ENCODE results near the gene MMS22L.

The MMS22L gene

GRCh38 chr6:97145691-97146090 lies 137.3 kb downstream of the MMS22L start:
- DNase-seq (ENCODE audit: low spot score), result no peak

DNA sequence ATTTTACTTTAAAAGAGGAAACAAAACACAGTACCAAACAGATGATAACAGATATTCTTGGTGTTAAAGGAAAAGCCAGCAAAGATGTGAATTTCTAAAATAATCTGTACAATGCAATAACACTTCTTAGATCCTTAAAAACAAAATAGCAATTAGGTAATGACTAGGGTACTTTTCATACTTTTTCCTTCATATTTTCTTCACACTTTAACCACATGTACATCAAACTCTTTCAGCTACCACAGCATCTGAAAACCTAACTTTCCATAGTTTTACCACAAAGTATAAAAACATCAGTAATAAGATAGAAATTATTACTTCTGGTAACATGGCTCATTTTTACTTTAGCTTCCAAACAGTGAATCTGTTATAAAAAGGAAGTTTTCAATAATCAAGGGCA lies 141.3 kb downstream of the MMS22L start:
- DNase-seq (ENCODE audit: low spot score), result no peak

GRCh38 chr6:97138581-97138980 lies 144.4 kb downstream of the MMS22L start:
- no peak for DNase-seq (ENCODE audit: low spot score)

DNA sequence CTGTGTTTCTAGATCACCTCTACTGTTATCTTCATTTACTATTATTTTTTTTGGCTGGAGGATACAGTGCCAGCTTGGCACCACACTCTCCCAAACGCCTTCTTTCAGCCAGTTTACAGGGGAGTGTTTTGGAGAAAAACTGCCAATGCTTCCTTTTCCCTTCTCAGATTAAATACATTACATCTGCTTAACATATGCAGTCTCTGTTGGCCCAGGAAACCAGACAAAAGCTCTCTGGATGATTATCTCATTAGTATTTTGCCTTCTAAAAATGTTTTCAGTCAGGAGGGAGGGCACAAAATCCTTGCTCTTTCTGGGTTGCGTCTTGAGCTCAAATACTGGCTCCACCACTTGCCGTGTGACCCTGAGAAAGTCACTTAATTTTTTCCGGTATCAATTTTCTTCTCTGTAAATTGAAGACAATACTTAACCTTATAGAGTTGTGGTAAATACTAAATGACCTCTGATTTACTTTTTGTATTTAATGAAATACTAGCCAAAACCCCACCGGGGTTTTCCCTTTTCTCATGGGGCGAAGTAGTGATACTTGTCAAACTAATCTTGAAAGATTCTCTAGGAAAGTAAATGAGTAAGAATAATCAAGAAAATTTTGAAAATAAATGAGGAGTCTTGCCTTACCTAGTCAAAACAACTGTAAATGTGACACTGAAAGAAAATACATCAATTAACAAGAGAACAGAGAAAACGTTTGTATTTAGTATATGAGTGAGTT lies 146.2 kb downstream of the MMS22L start:
- DNase-seq (ENCODE audit: low spot score), result no peak

- DNase-seq (ENCODE audit: low spot score), result no peak
These were observed 149.9 kb downstream of the MMS22L start for GRCh38 chr6:97133067-97133466.

DNA sequence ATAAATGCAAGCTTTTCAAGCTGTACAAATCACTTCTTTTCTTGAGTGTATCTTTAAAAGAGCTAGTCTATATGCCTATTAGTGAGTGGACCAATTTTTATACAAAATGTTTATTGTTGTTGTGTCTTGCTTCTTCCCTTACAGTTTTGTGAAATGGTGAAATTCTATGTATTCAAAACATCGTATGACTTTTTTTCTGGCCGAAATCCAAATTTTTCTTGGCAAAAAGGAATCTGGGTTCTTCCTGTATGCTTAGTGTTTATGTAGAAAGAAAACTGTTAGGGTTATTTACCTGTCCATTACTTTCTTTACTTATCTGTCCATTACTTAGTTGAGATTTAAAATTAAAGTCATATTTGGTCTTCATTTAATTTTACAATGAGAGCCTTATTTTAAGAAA lies 153.9 kb downstream of the MMS22L start:
- DNase-seq (ENCODE audit: low spot score), result no peak

DNA sequence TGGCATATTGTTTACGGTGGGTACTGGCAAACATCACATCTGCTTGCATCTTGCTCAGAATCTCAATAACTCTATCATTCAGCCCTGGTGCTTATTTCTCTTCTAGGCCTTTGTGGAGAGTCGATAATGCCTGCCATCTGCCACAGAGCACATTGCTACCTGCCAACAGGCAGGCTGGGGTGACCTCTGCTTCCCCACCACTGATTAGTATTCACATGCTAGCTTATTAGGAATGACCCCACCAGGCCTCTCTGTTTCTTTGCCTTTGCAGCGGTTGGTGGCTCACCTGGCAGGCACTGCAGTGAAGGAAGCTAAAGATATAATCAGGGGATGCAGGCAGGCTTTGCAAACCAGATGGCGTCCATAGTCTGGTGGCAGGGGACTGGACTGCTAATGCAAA lies 154.5 kb downstream of the MMS22L start:
- DNase-seq (ENCODE audit: low spot score), result no peak

- DNase-seq (ENCODE audit: low spot score), result no peak
These were observed 159.4 kb downstream of the MMS22L start for GRCh38 chr6:97123652-97124051.

DNA sequence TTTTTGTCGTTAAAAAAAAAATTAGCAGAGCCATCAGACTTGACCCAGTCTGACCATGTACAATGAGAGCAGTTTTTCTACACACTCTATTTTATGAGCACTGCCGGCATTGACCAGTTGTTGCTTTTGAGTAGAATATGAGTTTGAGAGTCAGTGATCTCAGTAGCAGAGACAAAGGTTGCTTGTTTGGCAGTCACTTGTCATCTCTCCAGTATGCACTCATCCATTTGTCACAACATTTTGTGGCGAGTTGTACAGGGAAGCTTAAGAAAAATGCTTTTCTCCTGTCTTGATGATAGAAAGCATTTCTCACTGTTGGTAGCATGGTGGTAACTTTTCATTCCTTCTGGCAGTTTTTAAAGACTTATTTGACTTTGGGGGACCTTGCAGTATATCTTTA lies 159.9 kb downstream of the MMS22L start:
- no peak for DNase-seq (ENCODE audit: low spot score)

GRCh38 chr6:97120511-97120910 lies 162.5 kb downstream of the MMS22L start:
- no peak for DNase-seq (ENCODE audit: low spot score)

DNA sequence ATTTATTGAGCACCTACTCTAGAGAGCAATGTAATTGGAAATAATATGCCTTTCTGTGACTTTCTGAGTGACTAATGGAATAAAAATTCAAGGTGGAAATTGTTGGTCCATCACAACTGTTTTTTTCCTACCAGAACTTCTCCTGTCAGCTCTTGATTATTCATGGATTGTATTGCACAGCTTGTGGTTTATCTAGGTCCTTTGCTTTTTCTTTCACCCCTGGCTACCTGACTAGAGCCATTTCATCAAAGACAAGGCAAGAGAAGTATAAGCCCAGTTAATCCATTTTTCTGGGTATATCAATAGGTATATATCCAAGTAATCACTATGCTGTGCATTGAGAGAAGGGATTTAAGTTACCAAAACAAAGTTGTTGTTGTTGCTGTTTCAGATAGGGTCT lies 168.4 kb downstream of the MMS22L start:
- no peak for DNase-seq (ENCODE audit: low spot score)

DNA sequence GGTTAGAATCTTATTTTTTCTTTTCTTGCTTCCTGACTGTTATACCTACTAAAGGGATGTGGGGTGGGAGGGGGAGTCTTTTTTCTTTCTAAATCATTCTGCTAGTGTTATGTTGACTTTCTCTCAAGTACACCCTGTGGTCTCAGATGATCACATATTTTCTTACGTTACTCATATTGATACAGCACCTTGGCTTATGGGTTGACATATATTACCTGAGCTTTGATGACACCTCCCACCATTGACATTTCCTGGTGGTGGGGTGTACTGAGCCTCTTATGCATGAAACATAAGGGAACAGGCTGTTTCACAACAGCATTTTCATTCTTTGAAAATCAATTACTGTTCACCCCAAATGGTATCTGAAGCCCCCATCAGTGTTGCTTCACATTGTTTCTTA lies 169.8 kb downstream of the MMS22L start:
- no peak for DNase-seq (ENCODE audit: low spot score)

GRCh38 chr6:97111243-97111642 lies 171.8 kb downstream of the MMS22L start:
- no peak for DNase-seq (ENCODE audit: low spot score)

- DNase-seq (ENCODE audit: low spot score), result no peak
These were observed 172.4 kb downstream of the MMS22L start for GRCh38 chr6:97110626-97111025.

GRCh38 chr6:97110149-97110548 lies 172.9 kb downstream of the MMS22L start:
- no peak for DNase-seq (ENCODE audit: low spot score)

- DNase-seq (ENCODE audit: low spot score), result no peak
These were observed 173.6 kb downstream of the MMS22L start for GRCh38 chr6:97109444-97109843.

DNA sequence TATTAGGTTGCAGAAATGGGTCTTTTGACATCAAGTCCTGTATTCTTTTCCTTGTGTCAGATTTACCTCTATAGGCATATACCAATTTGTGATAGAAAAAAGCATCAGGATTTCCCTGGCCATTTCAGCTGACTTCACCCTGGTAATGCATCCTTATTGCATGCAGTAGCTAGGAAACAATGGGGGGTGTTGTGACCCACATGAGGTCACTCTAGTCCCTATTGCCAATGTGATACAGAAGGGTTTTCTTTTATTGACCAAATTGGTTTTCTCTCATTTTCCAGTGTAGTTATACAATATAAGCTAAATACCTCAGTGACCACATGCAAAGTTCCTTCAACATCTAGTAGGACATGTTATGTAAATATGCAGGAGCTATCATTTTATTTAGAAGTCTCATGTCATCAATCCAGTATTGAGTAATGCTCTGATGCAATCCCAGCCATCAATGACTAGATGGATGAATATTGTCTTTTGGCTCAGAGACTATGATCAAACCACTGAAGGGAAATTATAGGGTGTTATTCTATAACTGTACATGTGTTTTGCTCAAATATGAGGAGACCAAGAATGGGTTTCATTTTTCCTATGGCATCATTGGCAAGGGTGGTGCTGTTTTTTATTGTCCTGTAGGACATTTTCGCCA lies 180.7 kb downstream of the MMS22L start:
- no peak for DNase-seq (ENCODE audit: low spot score)

DNA sequence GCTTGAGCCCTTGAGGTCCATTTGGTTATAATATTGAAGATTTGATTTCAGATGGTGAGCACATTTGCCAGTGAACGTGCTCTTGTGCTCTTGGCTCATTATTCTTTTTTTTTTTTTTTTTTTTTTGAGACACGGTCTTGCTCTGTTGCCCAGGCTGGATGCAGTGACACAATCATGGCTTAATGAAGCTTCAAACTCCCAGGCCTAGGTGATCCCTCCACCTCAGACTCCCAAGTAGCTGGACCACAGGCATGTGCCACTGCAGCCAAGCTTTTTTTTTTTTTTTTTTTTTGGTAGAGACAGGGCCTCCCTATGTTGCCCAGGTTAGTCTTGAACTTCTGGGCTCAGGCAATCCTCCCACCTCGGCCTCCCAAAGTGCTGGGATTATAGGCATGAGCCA lies 182.3 kb downstream of the MMS22L start:
- no peak for DNase-seq (ENCODE audit: low spot score)

DNA sequence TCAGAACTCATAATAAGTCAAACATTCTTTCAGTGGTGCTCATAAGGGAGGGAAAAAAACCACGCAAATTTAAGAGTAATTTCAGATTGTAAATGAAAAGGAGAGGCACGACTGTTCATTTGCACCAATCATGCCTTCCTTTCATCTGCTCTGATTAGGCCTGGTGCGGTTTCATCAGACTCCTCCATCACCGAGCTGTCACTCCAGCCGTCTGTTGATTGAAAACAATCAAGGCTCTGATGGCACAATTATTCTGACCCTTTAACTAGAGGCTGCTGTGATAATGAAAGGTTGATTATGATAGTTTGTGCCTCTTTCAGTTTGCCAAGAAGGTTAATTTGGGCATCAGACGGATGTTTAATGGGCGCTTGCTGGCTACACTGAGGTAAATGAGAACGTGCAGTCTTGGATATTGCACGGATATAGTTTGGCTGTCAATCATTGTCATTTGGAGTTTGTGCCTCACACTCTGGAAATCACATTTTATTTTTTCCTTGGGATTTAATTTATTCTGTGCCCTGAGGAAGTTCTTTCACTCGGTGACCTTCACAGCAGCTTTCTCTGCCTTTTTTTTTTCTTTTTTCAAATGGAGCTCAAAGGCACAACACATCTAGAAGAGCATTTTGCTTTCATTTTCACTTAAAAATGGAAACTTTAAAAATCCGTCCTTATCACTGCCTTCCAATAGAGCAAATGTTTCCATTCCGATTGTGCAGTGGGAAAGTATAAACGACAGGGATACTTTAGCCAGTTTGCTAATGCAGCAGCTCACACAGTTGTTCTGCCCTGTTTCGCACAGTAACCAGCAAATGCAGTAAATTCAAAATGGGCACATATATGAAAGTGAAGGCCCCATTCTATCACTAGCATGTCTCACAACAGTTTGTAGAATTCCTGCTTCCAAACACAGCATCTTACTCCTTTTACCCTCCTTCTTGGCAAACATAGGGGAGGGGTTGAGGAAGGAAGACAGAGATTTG lies 185.7 kb downstream of the MMS22L start:
- no peak for DNase-seq (ENCODE audit: low spot score)

DNA sequence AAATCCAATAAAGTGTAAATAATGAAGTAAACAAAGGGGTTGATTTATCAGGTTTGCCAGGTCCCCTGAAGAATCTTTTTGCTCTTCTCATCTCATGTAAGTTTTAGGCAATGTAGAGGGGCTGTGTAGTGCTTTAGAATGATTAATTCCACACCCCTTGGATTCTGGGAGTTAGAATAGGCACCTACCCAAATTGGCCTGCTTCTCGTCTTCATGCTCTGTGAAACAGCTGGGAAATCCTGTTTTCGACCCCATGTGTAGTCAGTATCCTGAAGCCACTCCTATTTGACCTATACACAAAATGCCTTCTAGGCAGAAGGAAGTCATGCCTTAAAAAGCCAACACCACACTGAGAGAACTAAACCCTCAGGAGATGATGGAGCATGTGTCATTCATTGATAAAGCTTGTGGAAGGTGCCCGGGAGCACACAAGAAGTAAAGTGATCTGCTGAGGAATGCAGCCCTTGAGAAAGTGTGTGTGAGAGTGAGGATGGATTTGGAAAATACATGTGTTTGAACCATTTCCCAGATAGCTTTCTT lies 187.6 kb downstream of the MMS22L start:
- no peak for DNase-seq (ENCODE audit: low spot score)

DNA sequence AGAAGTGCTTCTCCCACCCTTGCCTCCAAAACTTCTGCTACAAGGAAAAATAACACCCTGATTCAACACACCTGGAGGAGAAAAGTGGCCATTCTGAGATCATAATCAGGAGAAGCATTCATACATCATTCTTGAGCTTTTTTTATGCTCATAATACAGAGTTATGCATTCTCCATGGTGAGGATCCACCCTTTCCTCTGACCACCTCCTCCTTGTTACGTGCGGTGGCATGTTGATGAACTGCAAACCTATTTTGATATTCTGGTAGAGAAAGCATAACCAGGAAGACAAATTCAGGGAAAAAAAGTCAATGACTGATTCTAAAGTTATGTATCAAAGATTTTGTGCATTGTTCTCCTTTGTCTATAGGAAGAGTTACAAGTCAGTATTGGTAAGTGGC lies 188.6 kb downstream of the MMS22L start:
- DNase-seq (ENCODE audit: low spot score), result no peak

- no peak for DNase-seq (ENCODE audit: low spot score)
These were observed 190.2 kb downstream of the MMS22L start for GRCh38 chr6:97092673-97093305.
